HepG2 (cell line): ENCODE data around the gene TCF12. TPM values are rescaled to one million over a fixed set of nuclear protein-coding genes. Genes with fewer than 3 reads are reported as not detected.

Experiments
- ARID4A ChIP-seq: sonication (generic); formaldehyde crosslinking; IDR thresholded peaks from 2 replicates; pipeline ENCODE4 v1.5.0; 2020; ENCODE audit warnings: mild to moderate bottlenecking, missing genetic modification reagents, borderline replicate concordance
- ATF6 ChIP-seq: sonication (generic); formaldehyde crosslinking; conservative IDR thresholded peaks from 2 replicates; pipeline ENCODE4 v1.4.0; 2020; ENCODE audit warnings: missing genetic modification reagents
- DBP ChIP-seq: sonication (generic); formaldehyde crosslinking; IDR thresholded peaks from 2 replicates; pipeline ENCODE4 v1.4.0; 2020; ENCODE audit warnings: missing genetic modification reagents; ENCODE audit errors: not compliant biosample characterization
- HES4 ChIP-seq: sonication (generic); formaldehyde crosslinking; IDR thresholded peaks from 2 replicates; pipeline ENCODE4 v1.9.0; 2021; ENCODE audit warnings: mild to moderate bottlenecking, missing genetic modification reagents, borderline replicate concordance
- KLF11 ChIP-seq: IDR thresholded peaks from 2 replicates; pipeline ENCODE4 v1.6.1; 2016; ENCODE audit warnings: missing compliant biosample characterization
- MAFG ChIP-seq: sonication (generic); formaldehyde crosslinking; IDR thresholded peaks from 2 replicates; pipeline ENCODE4 v1.5.1; 2020; ENCODE audit warnings: mild to moderate bottlenecking, missing genetic modification reagents
- MYPOP ChIP-seq: sonication (generic); formaldehyde crosslinking; IDR thresholded peaks from 2 replicates; pipeline ENCODE4 v1.8.1; 2023; ENCODE audit warnings: mild to moderate bottlenecking, moderate library complexity, missing genetic modification reagents
- POLR2AphosphoS5 ChIP-seq: IDR thresholded peaks from 2 replicates; pipeline ENCODE4 v1.6.1; 2012; ENCODE audit warnings: low read depth, low read length
- SMAD1 ChIP-seq: sonication (generic); formaldehyde crosslinking; IDR thresholded peaks from 2 replicates; pipeline ENCODE4 v1.4.0; 2020; ENCODE audit warnings: missing genetic modification reagents, low read depth, mild to moderate bottlenecking, borderline replicate concordance
- SOX6 ChIP-seq, 2 experiments: fragments of 450-650 bp in 1 of 2; sonication (generic) in 1 of 2; formaldehyde crosslinking in 1 of 2; IDR thresholded peaks; 2 replicates each; pipeline versions ENCODE4 v1.4.0 to v1.6.1; 2017 to 2020; ENCODE audit warnings: antibody characterized with exemption in 1 of 2, mild to moderate bottlenecking in 1 of 2, missing genetic modification reagents in 1 of 2
- TCF7L2 ChIP-seq: IDR thresholded peaks from 2 replicates; pipeline ENCODE4 v1.6.1; 2011; ENCODE audit warnings: mild to moderate bottlenecking, low read depth, low read length, moderate library complexity
- THAP11 ChIP-seq: IDR thresholded peaks from 2 replicates; pipeline ENCODE4 v1.6.1; 2016; ENCODE audit warnings: missing biosample characterization, missing genetic modification reagents
- UBTF ChIP-seq: sonication (generic); formaldehyde crosslinking; IDR thresholded peaks from 2 replicates; pipeline ENCODE4 v1.4.0; 2020; ENCODE audit warnings: mild to moderate bottlenecking, missing genetic modification reagents
- ZNF441 ChIP-seq: sonication (generic); formaldehyde crosslinking; IDR thresholded peaks from 2 replicates; pipeline ENCODE4 v1.7.0; 2021; ENCODE audit warnings: missing genetic modification reagents, borderline replicate concordance
- polyA plus RNA-seq, 8 experiments: library from polyadenylated mRNA; depleted of rRNA in 3 of 8; stranded (reverse) in 7 of 8; unstranded in 1 of 8; fragments of >200 nt; fragmentation: Illumina TruSeq in 4 of 8; extraction: Trizol in 4 of 8; gene quantifications; 2 replicates each; pipeline versions ENCODE4 v1.2.1 to v1.2.3, GENCODE V29; 2011 to 2016; ENCODE audit warnings: low read depth in 4 of 8, missing spikeins in 1 of 8, mixed read lengths in 1 of 8; ENCODE audit not compliant: insufficient read depth in 1 of 8
- total RNA-seq, 5 experiments: library from RNA; depleted of rRNA; stranded (reverse); fragments of >200 nt; fragmentation: Illumina TruSeq; extraction: Trizol; gene quantifications; 2 replicates each; pipeline ENCODE4 v1.2.3, GENCODE V29; 2016; ENCODE audit warnings: low read depth in 1 of 5

TCF12 gene
- total and polyA plus RNA-seq, 2 of the 13 experiments (the other 11 are each of a cell fraction or from before 2014, with no cell fraction given), result 48.6 to 51.1 TPM

GRCh38 chr15:56919609-56920366, 1.3 kb downstream of the TCF12 start (continued):
- TF ChIP-seq HES4 (0 out of 2 replicates have a peak, but pooled peaks have one; percentile 31), ATF6 (CRISPR knock-in tag) (no peak), UBTF (CRISPR knock-in tag) (peak; percentile 79), THAP11 (CRISPR knock-in tag) (no peak), TCF7L2 (no peak), MYPOP (CRISPR knock-in tag) (peak; percentile 40; the same call in 1 of the 2 replicates), SOX6 (IDR thresholded peaks at IDR 0.05) (no peak), SOX6 (CRISPR knock-in tag; IDR thresholded peaks at IDR 0.05) (0 out of 2 replicates have a peak, but pooled peaks have one; percentile 43), MAFG (CRISPR knock-in tag) (no peak), DBP (CRISPR knock-in tag) (no peak), SMAD1 (CRISPR knock-in tag) (peak; percentile 54; the same call in 1 of the 2 replicates), ARID4A (CRISPR knock-in tag) (peak; percentile 52; the same call in 1 of the 2 replicates), KLF11 (CRISPR knock-in tag) (no peak), POLR2AphosphoS5 (no peak; the same call in 1 of the 2 replicates), ZNF441 (CRISPR knock-in tag) (peak; percentile 20; the same call in 1 of the 2 replicates)
